NCI-H1092 treated with DMSO at 0.1 percent for 48 hours (cell line): ENCODE data around the gene KLF6.

Source experiments
- DNase-seq: peaks from one replicate; lab custom pipeline; 2025; lab: John Stamatoyannopoulos, UW

KLF6 gene

DNA sequence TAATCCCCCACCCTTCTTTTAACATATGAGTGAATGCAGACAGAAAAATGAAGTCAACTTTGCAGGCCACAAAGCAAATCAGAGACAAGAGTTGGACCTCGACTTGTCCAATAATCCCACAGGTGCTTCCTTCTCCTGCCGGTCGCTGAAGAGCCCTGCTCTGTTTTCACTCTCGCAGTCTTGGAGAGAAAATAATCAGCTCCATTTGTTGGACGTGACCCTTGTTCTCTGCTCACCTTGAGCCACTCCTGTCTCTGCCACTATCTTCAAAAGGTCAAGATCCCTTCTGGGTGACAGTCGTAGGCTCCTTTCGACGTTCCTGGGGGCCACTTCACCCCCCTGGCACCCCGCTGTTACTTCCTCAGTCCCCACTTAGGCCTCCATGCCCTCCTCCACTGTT, 2.8 kb upstream of the KLF6 start:
- DNase-seq: no peak

DNA sequence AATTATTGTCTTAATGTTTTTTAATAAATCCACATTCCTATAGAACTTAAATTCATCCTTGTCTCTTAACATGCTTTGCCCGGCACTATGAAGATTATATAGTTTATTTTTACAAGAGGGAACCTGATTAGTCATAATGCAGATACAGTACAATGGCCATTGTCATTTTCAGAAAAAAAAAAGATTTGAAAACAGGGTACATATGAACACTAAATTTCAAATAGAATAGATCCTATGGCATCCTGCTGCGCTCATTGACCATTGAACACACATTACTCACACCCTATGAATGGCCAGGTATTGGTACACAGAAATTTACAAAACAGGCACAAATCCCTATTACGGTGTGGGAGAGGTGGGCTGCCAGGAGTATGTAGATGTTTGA, 2.0 kb upstream of the KLF6 start:
- no peak for DNase-seq

DNA sequence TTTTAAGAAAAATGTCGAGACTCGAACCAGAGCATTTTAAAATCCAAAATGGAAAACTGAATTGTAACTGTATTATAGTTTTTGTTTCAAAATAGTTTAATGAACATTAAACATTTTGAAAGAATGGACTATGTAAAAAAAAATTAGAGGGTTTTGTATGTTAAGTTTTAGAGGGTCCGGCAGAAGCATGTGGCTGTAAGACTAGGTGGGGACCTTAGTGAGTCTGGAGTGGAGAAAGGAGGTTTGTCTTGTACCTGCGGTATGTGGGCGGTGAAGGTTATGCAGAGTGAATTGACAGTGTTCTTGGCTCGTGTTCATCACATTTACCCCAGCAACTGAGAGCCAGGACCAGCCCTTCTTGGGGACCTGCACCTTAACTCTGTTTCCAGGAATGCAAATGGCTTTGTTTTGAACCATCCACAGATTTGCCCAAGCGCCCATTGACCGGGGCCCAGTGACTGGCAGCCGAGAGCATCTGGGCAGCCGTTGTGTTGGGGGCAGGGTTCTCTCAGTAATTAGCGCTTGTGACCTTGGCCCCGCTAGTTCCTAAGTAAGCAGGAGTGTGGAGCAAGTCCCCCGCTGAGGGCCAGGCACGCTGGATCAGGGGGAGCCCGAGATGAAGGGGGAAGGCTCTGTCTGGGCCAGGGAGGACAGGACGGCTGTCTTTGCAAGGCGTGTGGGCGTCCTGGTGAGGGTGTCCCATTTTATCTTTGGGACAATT, 1.4 kb upstream of the KLF6 start:
- no peak for DNase-seq

DNA sequence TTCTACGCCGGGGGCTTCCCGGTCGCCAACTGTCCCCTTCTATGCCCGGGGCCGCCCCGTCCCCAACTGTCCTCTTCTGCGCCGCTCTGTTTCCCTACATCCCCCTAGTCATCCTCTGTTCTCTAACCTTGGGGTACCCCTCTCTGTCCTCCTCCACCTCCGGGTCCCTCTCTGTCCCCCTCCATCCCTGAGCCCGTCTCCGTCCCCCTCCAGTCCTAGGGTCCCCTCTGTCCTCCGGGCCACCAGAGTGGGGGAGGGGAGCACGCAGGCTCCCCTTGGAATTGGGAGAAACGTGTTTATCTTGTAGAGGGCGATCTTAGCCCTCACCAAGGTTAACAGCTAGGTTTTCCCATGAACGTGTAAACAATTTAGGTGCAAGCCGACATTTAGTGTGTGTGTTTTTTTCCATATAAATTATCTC, 852 bp upstream of the KLF6 start:
- DNase-seq: peak; percentile 51

DNA sequence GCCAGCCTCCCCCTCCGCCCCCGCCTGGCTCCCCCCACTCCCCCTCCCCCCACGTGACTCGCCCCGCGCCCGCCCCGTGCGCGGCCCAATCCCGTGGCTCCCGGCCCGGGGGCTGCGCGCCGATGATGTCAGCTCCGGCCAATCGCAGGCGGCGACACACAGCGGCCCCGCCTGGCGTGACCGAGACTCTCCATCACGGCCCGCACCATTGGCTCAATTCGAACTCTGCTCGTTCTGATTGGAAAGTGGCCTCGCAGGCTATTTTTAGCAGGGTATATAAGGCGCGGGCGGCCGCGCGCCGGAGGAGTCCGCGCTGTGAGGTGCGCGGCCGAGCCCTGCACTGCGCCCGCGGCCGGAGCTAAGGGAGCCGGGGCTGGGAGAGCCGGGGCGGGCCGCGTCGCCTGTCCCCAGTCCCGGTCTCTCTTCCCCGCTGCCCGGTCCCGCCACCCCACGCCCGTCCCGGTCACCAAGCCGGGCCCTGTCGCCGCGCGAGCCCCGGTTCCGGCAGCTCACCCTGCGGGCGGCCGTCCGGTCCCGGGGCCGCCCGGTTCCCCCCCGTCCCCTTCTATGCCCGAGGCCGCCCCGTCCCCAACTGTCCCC, 342 bp upstream of the KLF6 start:
- DNase-seq: peak; percentile 97

DNA sequence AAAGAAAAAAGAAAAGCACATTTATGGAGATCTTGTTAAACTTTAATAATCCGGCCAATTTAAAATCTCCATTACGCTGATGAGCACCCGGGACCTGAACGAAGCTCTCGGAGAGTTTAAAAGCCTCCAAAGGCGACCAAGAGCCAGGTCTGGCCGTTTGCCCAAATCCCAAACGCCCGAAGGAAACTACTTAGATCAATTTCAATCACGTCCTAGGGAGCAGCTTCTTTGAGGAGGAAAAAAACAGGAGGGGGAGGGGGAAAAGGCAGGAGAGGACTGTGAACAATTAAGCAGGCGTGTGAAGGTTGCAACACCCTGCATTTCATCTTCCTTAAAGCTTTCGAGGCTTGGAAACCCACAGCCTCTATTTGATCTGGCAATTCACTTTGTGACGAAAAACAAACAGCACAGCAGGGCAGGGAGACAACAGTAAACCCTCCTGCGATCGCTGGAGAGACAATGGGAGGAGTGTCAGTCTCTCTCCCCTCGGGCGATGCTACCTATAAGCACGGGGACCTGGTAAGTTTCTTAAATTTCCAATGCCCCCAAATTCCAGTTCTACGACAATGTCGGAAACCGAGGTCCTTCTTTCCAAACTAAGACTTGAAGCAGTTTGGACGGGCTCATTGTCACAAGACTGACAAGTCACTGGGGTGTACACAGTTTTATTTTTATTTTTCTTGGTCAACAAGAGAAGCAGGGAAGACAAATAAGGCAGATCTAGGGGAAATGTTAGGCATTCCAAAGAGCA, 1.2 kb downstream of the KLF6 start:
- DNase-seq: peak; percentile 81

DNA sequence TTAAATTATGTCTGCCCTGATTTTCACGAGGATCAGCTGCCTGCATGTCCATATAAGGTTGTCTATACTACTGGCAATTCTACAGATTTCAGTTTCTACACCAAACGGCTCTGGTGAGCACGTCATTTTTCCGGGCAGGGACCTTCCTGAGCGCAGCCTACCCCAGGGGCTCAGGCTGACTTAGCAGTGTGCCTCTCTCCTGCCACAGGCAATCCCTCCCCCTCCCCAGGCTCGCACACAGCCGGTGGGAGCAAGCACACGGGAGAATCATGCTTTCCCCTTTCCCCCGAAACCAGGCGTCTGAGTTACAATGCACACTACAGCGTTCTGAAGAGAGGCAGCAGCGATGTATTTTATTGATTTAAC, 1.7 kb downstream of the KLF6 start:
- peak; percentile 64 for DNase-seq

DNA sequence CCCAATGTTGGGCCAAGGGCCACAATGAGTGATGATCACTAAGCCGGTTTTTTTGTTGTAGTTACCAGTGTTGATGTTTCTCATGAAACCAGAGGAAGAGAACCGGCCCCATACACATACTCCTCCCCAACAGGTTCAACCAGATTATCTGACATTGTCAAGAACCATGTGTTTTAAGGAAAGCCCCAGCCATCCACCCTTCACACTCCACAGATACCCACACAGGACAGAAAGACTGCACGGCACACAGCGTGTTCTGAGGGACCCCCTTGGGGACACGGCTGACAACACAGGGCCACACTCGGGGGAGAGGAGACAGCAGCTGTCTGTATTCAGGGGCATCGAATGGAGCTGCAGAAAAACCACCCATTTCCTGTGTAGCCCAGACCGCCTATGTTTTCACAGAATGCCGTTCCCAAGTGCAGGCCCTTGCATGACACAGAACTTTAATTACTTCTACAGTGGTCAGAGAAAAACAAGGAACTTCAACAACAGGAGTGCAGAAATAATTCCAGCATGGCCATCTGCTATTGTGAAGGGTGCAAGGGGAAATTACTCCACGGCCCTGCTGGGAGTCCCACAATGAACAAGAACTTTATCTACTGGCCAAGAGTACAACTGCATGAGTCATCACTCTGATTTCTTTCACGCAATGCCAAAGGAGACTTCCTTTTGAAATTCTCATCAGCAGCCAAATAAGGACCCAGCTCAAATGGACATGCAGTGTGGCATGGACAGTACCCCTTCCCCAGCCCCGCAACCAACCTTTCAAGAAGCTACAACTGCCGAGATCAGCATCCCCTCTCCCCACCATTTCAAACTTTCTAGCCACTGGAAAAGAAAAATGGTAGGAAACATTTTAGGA, 2.3 kb downstream of the KLF6 start:
- no peak for DNase-seq

DNA sequence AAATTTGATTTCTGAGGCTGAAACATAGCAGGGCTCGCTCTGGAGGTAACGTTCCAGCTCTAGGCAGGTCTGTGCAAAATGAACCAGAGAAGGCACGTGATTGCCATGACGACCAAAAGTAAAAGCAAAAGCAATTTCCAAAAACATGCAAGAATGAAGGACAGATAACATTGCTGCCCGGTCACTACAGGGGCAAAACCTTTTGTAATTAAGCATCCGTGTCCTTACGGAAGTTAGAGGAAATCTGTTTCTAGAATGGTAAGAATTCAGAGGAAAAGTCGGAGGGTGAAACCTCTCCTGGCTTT, 2.9 kb downstream of the KLF6 start:
- no peak for DNase-seq

DNA sequence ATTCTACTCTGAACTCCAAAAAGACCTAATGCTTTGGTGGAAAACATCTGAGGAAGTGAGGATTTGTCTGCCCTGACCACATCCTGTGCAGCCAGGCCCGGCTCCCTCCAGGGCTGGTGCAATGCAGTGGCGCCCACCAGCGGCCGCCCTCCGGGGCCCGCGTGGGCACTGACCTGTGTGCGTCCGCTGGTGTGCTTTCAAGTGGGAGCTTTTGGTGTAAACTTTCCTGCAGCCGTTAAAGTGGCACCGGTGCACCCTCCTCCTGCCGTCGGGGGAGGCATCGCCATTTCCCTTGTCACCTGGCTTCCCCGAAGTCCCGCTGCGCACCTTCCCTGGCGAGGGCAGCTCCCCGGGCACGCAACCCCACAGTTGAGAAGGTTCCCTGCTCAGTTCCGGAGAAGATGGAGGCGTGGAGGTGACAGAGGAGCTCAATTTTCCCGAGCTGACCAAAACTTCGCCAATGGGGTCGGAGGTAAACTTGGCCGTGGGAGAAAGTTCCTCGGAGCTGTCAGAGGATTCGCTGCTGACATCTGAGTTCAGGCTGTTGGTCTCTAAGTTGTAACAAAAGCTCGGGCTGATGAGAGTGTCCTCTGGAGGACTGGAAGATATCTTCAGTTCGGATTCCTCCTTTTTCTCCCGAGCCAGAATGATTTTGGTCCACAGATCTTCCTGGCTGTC, 3.4 kb downstream of the KLF6 start:
- DNase-seq: no peak

DNA sequence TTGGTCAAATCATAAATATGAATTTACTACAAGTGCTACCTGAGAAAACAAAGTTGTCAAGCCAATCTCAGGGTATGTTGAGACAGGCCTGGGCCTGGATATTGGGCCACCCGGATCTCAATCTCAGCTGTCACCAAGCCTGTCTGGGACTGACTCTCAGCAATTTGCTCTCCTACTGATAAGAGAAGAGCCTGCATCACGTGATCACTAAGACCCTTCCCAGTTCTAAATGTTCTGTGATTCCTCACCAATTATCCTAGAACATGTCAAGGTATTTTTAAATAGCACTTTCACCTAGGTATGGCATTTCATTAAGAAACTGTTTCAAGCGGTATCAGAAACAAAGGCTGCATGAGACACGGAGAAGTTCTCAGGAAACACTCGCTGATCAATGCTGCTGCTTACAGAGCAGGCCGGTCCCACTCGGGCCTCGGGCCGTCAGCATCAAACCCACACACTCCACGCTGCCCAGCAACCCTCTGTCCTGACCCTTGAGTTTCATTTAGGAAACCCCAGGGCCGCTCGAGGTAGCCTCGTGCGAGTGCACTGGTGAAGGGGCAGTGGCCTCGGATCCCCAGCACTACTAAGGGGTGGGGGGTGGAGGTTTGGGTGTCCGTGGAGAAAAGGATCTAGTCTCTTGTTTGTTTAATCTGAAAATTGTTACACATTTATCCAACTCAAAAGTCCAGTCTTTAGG, 4.1 kb downstream of the KLF6 start:
- no peak for DNase-seq

DNA sequence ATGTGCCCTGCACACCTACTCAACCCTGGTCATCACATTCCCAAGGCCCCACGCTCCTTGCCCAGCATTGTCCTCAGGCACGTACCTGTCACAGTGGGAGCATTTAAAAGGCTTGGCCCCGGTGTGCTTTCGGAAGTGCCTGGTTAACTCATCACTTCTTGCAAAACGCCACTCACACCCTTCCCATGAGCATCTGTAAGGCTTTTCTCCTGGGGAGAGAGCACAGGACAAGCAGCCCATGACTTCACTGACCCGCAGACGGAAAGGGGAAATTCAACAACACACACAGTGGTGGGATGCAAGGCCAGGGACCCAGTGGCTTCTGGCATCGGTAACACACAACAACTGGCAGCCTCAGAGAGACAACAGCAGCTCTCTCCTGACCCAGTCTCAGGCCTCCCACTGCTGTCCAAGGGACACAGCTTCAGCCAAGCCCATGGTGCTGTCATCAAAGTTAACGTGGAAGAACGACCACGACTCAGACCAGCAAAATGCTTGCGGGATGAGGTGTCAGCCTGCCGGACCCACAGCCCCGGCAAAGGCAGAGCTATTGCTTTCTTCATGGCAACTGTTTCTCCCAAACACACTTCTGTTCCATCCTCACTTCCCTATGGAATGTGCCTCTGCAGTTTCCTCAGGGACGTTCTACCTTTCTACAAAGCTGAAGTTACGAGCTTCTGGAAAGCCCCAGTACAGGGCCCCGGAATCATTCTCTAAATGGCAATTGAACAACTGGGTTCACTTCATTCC, 4.8 kb downstream of the KLF6 start:
- DNase-seq: no peak

DNA sequence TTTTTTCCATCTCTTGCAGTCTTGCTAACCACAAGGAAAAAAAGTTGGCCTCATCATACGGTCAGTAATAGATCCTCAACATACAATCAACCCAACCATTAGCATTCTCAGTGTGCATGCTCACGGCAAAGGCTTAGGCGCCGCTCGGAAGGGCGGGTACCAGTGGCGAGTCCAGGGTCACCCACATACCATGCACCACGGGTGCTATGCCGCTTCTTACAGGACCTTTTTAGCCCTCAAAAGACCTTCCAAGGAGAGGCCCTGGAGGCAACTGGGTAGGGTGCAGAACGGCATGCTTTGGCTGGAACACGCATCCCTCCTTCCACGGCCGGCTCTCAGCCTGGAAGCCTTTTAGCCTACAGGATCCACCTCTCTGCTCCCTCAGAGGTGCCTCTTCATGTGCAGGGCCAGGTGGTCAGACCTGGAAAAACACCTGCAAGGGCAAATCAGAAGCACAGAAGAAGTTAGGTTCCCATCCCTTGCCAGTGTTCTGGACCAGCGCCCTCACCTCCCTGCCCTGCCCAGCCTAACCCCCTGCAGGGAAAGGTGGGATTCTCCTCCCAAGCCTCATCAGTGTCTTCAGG, 5.8 kb downstream of the KLF6 start:
- no peak for DNase-seq

DNA sequence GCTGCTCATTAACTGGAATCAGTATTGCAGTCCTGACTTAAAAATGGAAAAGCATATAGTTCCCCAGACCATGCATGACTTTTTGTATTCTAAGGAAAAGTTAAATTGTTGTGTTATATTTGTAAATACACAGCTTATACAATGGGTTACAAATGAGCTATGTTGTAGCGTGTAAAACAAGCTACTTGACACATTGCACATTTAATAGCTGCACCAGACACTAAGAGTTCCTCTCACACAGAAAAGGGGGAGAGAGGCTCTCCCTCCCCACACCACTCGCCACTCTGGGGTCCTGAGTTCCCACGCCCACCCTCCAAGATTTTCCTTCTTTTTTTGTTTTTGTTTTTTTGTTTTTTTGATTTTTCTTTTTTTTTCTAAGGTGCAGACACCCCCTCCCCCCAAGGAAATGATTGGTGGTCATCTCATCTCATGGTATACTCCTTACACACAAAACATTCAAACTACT, 6.3 kb downstream of the KLF6 start:
- no peak for DNase-seq

DNA sequence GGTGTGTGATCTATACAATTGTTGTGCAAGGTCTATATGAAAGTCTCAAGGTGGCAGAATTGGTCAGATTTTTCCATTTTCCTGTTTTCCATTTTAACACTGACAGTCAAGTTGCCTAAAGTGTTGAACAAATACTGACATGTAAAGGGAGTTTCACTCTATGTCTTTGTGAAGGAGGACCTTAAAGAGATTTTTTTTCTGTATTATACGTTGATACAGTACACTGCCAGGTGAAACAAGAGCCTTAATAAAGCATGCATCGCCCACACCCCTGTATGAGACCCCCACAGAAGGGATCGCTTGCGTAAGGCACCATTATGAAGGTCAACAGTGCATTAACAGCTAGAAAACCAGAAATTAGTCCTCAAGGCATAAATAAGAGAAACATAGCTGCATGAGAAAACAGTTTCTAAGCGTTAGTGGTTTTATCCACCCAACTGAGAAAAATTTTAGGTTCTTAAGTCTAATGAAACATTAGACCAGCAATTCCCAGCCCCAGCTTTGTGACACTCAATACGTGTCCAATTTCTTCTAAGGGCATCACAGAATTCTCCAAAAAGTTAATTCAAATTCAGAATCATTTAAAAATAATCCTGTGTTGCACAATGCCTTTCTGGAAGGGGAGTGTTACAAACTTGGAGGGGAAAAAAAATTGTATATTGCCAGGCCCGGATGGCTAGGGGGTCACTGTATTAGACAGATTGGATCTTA, 6.9 kb downstream of the KLF6 start:
- DNase-seq: no peak

DNA sequence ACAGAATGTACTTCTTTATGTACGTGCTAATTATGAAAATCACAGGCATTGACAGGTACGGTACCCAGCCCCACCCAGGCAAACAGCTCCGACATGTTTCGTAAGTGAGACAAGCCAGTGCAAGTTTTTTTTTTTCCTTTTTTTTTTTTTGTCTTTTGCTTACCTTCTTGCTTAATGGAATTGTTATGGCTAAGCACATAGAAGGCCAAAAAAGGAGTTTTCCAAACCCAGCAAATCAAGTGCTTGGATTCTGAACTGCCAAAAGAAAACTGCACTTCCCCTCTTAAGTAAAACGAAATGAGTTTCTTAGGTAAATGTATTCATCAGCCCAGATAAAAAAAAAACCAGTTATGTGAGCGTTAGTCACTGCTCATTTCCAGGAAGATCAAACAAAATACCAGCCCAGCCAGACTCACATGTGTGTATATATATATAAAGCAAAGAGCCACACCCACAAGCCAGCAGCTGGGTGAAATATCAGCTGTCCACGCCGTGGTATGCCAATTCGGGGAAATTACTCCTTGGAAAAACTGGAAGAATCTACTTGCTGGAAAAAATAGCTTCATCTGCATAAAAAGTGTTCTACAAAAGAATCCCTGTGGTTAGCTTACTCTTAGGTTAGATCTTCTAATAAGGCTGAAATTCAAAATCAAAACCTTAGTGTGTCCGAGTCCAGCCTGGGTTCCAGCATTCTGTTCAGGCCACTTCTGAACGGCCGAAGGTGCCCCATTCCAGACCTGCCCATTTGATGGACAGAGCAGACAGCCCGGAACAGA, 8.0 kb downstream of the KLF6 start:
- no peak for DNase-seq

DNA sequence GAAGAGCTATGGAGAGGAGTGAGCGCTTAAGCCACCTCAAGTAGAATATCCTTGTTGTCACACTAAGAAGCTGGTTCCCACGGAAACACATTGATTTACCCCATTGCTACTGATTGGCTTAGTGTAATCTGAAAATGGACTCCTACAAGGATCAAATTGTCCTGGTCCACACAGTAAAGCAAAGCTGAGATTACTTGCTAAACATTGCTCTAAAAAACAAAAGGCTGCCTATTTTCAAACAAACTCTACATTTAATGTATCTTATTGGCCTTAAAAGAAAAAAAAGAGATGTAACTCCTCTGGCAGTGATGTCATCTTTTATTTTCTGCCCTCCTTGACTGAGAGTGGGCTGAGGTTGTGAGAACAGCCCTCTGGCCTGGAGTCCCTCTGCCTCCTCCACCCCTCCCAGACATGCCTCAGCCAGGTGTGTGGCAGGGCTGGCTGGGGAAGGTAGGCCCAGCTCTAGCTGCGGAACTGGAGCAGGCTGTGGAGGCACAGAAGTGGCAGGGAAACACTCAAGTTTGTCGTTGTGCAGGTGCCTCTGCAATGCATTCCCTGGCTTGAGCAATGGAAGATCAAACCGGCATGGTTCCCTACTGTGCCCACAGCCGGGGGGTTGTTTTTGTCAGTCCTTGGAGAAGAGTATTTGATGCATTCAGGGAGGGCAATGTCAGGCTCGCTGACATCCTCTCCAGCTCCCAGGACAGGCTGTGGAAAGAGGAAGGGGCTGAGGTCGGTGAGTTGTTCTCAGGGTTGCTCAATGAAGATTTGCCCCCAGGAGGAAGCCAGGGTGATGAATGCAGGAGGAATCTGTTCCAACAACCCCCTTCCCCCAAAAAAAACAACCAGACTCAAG, 9.1 kb downstream of the KLF6 start:
- no peak for DNase-seq
